Stimulated activated CD8-positive, alpha-beta memory T cell treated with anti-CD3 and anti-CD28 coated beads, Interleukin-4, amount 100 ng/mL, for 24 hours (primary cell): ENCODE measurements around the gene GKN1.

Experiments
- DNase-seq: peaks from one replicate; pipeline ENCODE4 v3.0.0-alpha.2; 2020; ENCODE audit warnings: low read depth

The GKN1 gene

GRCh38 chr2:69010437-69011194 lies 36.2 kb downstream of the GKN1 start:
- no peak for DNase-seq

DNA sequence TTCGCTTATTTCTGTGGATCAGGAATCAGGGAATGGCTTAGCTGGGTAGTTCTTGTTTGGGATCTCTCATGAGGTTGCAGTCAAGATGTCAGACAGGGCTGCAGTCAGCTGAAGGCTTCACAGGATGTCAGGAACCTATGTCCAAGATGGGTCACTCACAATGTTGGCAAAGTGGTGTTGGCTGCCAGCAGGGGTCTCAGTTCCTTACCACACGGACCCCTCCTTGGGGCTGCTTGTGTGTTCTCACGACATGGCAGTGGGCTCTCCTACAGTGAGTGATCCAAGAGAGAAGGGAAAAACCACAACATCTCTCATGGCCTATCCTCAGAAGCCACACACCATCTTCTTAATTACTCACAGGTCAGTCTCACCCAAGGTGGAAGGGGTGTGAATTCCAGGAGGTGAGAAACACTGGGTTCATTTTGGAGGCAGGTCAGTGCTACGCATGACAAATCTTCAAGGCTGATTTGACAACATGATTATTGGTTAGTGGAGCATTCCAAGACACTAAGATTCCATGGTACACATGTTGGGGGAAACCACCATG lies 37.2 kb downstream of the GKN1 start:
- no peak for DNase-seq

GRCh38 chr2:69012310-69013141 lies 38.1 kb downstream of the GKN1 start:
- DNase-seq, result no peak

GRCh38 chr2:69013142-69013839 lies 38.9 kb downstream of the GKN1 start, which contains the start of gene ANTXR1:
Gene ANTXR1 (plus strand): TSS chr2:69013179. CDS start chr2:69013500, 321 bp downstream.
- DNase-seq, result no peak

DNA sequence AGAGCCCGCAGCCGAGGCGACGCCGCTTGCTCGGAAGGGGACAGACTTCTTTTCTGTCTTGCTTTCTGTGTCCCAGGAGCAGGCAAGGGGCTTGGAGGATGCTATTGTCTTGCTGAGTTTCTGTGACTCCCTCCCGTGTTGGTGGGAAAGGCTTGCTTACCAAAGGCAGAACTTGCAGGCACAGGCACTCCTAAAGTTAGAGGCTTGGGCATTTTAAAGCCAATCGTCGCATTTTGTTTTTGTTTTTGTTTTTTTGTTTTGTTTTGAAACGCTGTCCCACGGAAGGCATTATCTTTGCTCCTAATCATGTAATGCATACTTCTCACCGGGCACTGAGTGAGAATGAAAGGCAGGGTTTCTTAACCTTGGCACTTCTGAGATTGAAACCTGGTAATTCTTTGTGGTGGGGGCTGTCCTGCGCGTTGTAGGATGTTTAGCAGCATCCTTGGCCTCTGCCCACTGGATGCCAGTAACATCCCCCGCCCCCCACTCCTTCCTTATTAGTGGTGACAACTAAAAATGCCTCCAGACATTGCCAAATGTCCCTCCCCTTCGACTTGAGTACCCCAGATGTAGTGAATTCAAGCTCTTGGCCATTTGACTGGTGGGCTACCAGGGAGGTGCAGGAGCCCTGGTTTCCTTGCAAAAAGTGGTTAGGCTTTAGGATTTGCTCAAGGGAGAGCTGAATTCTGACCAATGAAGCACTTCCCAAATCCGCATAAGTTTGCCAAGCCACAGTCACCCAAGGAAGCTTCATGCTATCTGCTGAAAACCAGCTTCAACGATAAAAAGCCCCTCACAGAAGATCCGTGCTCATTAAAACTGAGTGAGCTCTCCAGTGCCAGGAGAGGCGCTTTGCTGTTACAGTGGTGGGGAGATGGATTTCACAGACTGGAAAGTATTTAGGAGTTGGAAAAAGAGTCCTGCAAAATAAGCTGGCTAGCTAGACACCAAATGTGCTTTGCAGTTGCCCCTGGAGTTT lies 39.7 kb downstream of the GKN1 start:
- DNase-seq, result no peak

- DNase-seq, result no peak
Observed at GRCh38 chr2:69017080-69017479, 42.6 kb downstream of the GKN1 start.

- no peak for DNase-seq
Observed at GRCh38 chr2:69017835-69018234, 43.4 kb downstream of the GKN1 start.

GRCh38 chr2:69018678-69019095 lies 44.3 kb downstream of the GKN1 start:
- no peak for DNase-seq

GRCh38 chr2:69020496-69021426 lies 46.3 kb downstream of the GKN1 start:
- no peak for DNase-seq

- no peak for DNase-seq
Observed at GRCh38 chr2:69021727-69022126, 47.3 kb downstream of the GKN1 start.

DNA sequence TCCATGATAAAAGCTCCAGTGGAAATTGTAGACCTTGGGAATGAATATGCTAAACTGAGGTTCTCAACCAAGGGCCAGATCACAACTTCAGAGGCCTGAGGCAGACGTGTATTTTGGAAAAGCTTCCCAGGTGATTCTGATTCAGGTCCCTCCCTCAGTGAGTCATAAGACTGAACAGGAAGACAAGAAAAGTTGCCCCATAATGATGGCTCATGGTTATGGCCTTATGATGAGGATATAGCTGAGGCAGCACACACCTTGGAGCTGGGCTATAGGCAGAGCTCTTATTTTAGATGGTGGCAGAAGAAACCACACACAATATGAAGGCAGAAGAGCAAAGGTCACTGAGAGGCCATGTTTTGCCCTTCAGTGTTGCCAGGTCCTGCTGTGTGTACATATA lies 48.1 kb downstream of the GKN1 start:
- DNase-seq, result no peak

DNA sequence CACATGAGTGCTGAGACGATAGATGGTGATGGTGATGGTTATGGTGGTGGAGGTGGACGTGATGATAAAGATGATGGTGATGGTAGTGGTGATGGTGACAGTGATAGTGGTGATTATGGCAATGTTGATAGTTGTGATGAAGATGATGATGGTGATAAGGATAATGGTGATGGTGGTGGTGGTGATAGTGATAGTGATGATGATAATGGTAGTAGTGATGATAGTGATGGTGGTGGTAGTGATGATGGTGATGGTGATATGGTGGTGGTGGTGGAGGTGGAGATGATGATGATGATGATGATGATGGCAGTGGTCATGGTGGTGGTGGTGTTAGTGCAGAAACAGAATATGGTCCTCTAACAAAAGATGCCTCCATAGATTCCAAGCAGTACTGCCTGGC lies 48.8 kb downstream of the GKN1 start:
- DNase-seq, result no peak

GRCh38 chr2:69026026-69026425 lies 51.6 kb downstream of the GKN1 start:
- no peak for DNase-seq

- no peak for DNase-seq
Observed at GRCh38 chr2:69026691-69027459, 52.4 kb downstream of the GKN1 start.
